ENCODE results near the gene DGCR8. TPM values are rescaled to one million over a fixed set of nuclear protein-coding genes. Genes with fewer than 3 reads are reported as not detected.
A peak's percentile ranks its signal among the peaks of the same experiment; 100 is the strongest.

Gene DGCR8
- total RNA-seq, 2 donors from 2014 or later, result 32.0 to 37.9 TPM

DNA sequence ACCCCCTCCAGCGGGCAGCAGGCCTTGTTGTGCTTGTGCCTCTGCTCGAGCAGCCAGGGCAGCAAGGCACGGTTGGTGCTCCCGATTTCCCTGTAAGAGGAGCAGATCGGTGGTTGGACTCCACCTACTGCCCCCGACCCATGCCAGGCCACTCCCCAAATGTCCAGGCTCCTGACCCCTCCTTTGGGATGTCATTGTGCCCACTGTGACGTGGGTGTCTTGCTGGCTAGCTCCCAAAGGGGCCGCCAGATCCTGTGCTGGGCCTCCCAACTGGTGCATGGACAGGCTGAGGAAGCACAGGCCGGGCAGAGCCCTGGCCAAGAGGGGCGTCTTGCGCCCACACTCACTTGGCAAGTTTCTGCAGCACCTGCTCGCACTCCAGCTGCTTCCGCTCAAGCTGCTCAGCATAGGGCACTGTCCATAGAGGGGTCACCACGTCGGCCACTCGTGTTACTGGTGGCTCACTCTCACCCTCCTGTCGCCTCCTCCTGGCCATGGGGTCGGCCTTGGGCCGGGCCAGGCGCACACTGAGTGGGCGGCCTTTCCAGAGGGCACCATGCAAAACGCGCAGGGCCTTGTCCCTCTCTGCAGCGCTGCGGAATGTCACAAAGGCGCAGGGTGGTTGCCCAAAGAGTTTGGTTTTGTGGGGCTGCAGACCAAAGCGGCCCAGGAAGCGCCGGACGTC, 35.8 kb downstream of the DGCR8 start, which contains the start of gene RANBP1:
Gene RANBP1 (plus strand): TSS at position 414 of the 685 bp plus-strand sequence. CDS start 81 bp downstream, at position 495.
- ATAC-seq, result no peak
- no peaks in the 10 kb centered on the region for H3K9me3 ChIP-seq (ENCODE audit: control insufficient read depth, low read length, poor library complexity, severe bottlenecking)
- Mint-ChIP-seq H3K4me1 (peaks cover 20% of the 10 kb centered on the region), H3K27ac (peak within 1 kb of the TSS; percentile 79), H3K27me3 (no peaks in the 10 kb centered on the region), H3K4me3 (peak within 1 kb of the TSS; percentile 92), H3K36me3 (ENCODE audit: low read depth) (peaks cover 2% of the 10 kb centered on the region)
- DNase-seq, result no peak

DNA sequence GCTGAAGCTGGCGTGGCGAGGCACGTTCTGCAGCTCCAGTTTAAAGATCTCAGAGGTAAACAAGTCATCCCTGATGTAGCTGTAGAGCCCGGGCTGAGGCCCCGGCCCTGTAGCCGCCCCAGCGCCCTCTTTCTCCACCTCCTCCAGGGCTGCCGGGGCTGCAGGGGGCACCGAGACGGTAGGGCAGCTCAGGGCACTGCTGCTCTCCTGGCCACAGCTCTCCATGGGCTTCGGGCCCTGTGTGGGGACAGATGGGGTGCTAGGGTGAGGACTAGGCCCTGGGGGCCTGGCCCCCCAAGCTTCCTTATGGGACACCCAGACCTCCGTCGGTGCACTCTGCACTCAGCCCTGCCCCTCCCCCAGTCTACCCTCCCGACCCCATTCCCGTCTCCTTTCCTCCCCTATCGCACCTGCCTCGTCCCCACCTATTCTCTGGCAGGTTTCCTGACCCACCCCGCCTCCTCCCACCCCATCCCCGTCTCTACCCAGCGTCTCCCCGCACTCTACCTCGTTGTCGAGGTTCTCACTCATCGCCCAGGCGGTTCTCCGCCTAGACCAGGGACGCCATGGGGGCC, 36.4 kb downstream of the DGCR8 start:
- ATAC-seq, result no peak
- DNase-seq, result no peak
- Mint-ChIP-seq H3K4me3 (peak overlapping the region; percentile 92), H3K27ac (peak overlapping the region; percentile 79), H3K4me1 (peaks cover 20% of the 10 kb centered on the region), H3K36me3 (ENCODE audit: low read depth) (peaks cover 2% of the 10 kb centered on the region), H3K27me3 (no peaks in the 10 kb centered on the region)
- H3K9me3 ChIP-seq (ENCODE audit: control insufficient read depth, low read length, poor library complexity, severe bottlenecking), result no peaks in the 10 kb centered on the region

GRCh38 chr22:20116951-20117632, 37.1 kb downstream of the DGCR8 start, which contains the start of gene TRMT2A:
Gene TRMT2A, minus strand, starts transcription at chr22:20117226. Its CDS starts 320 bp downstream, at chr22:20116906.
- Mint-ChIP-seq H3K36me3 (ENCODE audit: low read depth) (peaks cover 2% of the 10 kb centered on the region), H3K27ac (peak within 1 kb of the TSS; percentile 79)
- peak; percentile 96 to 97 (median 96) for DNase-seq

DNA sequence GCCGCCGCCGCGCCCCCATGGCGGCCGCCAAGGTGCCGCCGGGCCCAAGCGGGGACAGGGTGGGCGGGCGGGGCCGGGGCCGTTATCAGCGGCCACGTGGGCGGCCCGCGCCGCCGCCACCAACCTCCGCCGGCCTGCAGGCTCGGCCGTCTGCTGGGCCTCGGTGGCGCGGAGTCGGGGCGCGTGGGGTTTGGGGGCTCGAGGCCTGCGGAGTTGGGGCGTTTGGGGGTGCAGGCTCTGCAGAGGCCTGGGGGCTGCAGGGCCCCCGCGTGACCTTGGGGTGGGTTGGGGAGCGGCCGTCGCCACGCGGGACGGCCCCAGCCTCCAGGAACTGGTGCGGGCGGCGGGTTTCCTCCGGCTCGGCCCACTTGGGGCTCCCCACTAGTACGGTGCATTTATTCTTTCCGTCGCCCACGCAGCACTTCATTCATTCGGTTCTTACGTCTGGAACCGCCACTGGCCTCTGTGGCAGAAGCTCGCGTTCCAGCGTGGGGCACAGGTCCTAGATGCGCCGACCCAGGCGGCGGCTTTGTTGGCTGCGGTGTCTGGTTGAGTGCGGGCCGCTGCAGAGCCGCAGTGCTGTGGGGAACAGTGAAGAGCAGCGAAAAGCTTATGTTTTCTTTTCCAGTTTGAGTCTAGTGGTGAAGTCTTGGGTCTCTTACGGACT, 37.7 kb downstream of the DGCR8 start:
- Mint-ChIP-seq H3K4me3 (peak overlapping the region; percentile 92), H3K27me3 (no peaks in the 10 kb centered on the region), H3K27ac (peak overlapping the region; percentile 79), H3K36me3 (ENCODE audit: low read depth) (peaks cover 2% of the 10 kb centered on the region), H3K4me1 (peaks cover 16% of the 10 kb centered on the region)
- ATAC-seq, result peak; percentile 30
- no peaks in the 10 kb centered on the region for H3K9me3 ChIP-seq (ENCODE audit: control insufficient read depth, low read length, poor library complexity, severe bottlenecking)
- DNase-seq, result peak; percentile 39 to 47 (median 40)

More at GRCh38 chr22:20116951-20117632, 37.1 kb downstream of the DGCR8 start, which contains the start of gene TRMT2A:
- peaks cover 16% of the 10 kb centered on the region for H3K4me1 Mint-ChIP-seq
- no peaks in the 10 kb centered on the region for H3K9me3 ChIP-seq (ENCODE audit: control insufficient read depth, low read length, poor library complexity, severe bottlenecking)
- peak; percentile 88 for ATAC-seq
- H3K27me3 Mint-ChIP-seq, result no peaks in the 10 kb centered on the region
- H3K4me3 Mint-ChIP-seq, result peak within 1 kb of the TSS; percentile 92

GRCh38 chr22:20118300-20119020, 38.4 kb downstream of the DGCR8 start:
- no peaks in the 10 kb centered on the region for H3K9me3 ChIP-seq (ENCODE audit: control insufficient read depth, low read length, poor library complexity, severe bottlenecking)
- peaks cover 16% of the 10 kb centered on the region for H3K4me1 Mint-ChIP-seq
- DNase-seq, result no peak
- no peak for ATAC-seq
- peak overlapping the region; percentile 79 for H3K27ac Mint-ChIP-seq
- H3K27me3 Mint-ChIP-seq, result no peaks in the 10 kb centered on the region
- H3K4me3 Mint-ChIP-seq, result peak overlapping the region; percentile 92
- H3K36me3 Mint-ChIP-seq (ENCODE audit: low read depth), result peaks cover 2% of the 10 kb centered on the region

DNA sequence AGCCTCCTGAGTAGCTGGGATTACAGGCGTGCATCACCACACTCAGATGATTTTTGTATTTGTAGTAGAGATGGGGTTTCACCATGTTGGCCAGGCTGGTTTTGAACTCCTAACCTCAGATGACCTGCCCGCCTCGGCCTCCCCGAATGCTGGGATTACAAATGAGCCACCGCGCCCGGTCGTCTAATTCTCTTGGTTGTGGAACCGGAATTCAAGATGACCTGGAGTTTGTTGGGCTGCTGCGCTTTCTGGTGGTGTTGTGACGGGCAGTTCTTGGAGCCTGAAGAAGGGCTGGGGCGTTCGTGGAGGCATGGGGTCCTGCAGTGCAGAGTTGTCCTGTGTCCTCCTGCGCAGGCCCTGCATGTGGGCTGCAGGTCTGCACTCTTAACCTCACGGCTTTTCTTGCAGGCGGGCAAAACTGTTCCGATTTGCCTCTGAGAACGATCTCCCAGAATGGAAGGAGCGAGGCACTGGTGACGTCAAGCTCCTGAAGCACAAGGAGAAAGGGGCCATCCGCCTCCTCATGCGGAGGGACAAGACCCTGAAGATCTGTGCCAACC, 41.9 kb downstream of the DGCR8 start:
- no peaks in the 10 kb centered on the region for H3K36me3 Mint-ChIP-seq (ENCODE audit: low read depth)
- H3K27ac Mint-ChIP-seq, result peak overlapping the region; percentile 81
- H3K4me1 Mint-ChIP-seq, result peaks cover 13% of the 10 kb centered on the region
- peak overlapping the region; percentile 45 for H3K4me3 Mint-ChIP-seq
- no peaks in the 10 kb centered on the region for H3K27me3 Mint-ChIP-seq
- DNase-seq (no peak), ATAC-seq (no peak)
- H3K9me3 ChIP-seq (ENCODE audit: control insufficient read depth, low read length, poor library complexity, severe bottlenecking), result no peaks in the 10 kb centered on the region

DNA sequence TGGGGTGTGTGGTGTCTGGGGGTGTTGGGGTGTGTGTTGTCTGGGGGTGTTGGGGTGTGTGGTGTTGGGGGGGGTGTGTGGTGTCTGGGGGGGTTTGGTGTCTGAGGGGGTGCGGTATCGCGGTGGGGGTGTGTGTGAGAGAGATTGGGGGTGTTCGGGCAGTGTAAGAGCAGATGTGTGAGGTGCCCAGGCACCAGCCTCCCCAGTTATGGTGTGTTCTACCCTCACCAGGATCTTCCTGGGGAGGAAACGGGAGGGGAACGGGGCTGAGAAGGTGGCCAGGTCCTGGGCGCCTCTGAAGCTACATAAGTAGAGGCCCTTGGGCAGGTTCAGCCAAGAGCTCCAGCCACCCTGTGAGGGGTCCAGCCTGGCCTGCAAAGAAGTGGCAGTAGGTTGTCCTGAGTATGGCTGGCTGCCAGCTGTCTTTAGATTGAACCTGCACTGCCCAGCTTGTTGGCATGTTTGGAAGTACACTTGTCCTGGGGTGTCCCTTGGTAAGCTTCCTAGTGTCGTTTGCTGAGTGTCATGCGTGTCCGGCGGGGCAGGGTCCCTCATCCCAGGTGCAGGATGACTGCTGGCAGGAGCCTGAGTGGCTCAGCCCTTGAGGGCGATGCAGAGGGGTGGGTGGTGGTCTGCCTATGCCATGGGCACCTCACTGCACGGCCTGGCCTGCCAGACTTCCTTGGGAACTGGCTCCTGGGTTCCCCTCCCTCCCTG, 43.5 kb downstream of the DGCR8 start:
- H3K27ac Mint-ChIP-seq, result peak overlapping the region; percentile 71
- peaks cover 8% of the 10 kb centered on the region for H3K4me1 Mint-ChIP-seq
- no peak for DNase-seq
- H3K9me3 ChIP-seq (ENCODE audit: control insufficient read depth, low read length, poor library complexity, severe bottlenecking), result no peaks in the 10 kb centered on the region
- H3K27me3 Mint-ChIP-seq, result no peaks in the 10 kb centered on the region
- ATAC-seq, result no peak
- no peaks in the 10 kb centered on the region for H3K36me3 Mint-ChIP-seq (ENCODE audit: low read depth)
- H3K4me3 Mint-ChIP-seq, result no peak overlapping the region

DNA sequence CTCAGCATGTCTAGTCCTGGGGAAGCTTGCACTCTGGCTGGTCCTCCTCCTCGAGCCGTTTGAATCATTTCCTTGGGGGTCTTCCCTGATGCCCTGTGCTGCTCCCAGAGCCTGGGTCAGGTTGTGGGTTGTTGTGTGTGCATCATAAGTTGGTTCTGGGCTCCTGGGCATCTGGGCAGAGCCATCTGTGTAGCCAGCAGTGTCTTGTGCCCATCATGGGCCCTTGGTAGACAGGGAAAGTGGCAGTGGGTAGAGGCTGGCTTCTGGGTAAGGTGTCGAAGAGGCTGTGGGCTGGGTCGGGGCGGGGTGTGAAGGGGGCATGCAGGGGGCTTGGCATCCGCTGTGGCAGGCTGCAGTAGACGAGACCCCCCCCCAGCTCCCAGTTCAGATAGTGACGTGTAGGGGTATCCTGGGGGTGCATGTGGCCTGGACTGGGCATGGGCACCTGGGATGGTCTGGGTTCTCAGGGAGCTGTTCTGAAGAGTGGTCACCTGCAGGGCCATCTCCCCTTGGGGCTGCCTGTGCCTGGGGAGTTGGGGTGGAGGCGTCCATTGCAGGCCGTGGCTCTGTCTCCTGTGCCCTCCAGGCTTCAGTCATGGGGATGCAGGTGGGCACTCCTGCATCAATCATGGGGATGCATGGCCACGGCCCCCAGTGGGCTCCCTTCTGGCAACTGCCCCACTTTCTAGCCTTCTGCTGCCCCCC, 44.2 kb downstream of the DGCR8 start:
- H3K9me3 ChIP-seq (ENCODE audit: control insufficient read depth, low read length, poor library complexity, severe bottlenecking), result no peaks in the 10 kb centered on the region
- H3K27me3 Mint-ChIP-seq, result no peaks in the 10 kb centered on the region
- DNase-seq, result no peak
- no peak for ATAC-seq
- H3K4me3 Mint-ChIP-seq, result no peak overlapping the region
- H3K36me3 Mint-ChIP-seq (ENCODE audit: low read depth), result no peaks in the 10 kb centered on the region
- peaks cover 5% of the 10 kb centered on the region for H3K4me1 Mint-ChIP-seq
- peak overlapping the region; percentile 71 for H3K27ac Mint-ChIP-seq

- DNase-seq (no peak), ATAC-seq (no peak)
- H3K4me3 Mint-ChIP-seq, result no peak overlapping the region
- no peaks in the 10 kb centered on the region for H3K27me3 Mint-ChIP-seq
- peaks cover 5% of the 10 kb centered on the region for H3K4me1 Mint-ChIP-seq
- no peaks in the 10 kb centered on the region for H3K36me3 Mint-ChIP-seq (ENCODE audit: low read depth)
- H3K9me3 ChIP-seq (ENCODE audit: control insufficient read depth, low read length, poor library complexity, severe bottlenecking), result no peaks in the 10 kb centered on the region
- no peak overlapping the region for H3K27ac Mint-ChIP-seq
These were observed 45.4 kb downstream of the DGCR8 start for GRCh38 chr22:20125201-20126174.

GRCh38 chr22:20126284-20127029, 46.4 kb downstream of the DGCR8 start:
- no peak for ATAC-seq
- no peak overlapping the region for H3K27ac Mint-ChIP-seq
- DNase-seq, result no peak
- no peaks in the 10 kb centered on the region for H3K27me3 Mint-ChIP-seq
- peaks cover 5% of the 10 kb centered on the region for H3K4me1 Mint-ChIP-seq
- H3K9me3 ChIP-seq (ENCODE audit: control insufficient read depth, low read length, poor library complexity, severe bottlenecking), result no peaks in the 10 kb centered on the region
- no peaks in the 10 kb centered on the region for H3K36me3 Mint-ChIP-seq (ENCODE audit: low read depth)
- no peak overlapping the region for H3K4me3 Mint-ChIP-seq

Data from T-helper 17 cell (primary cell).